Choroid plexus epithelial cell (primary cell): Measurements from ENCODE around the gene LAT.
A peak's percentile ranks its signal among the peaks of the same experiment; 100 is the strongest.

ENCODE experiments used
- DNase-seq: peaks from one replicate; pipeline ENCODE4 v3.0.0-alpha.2; 2010; ENCODE audit warnings: low read depth
- H3K4me3 ChIP-seq: 2 replicates; pipeline ENCODE4 v1.5.1; 2011; ENCODE audit warnings: low read depth, mild to moderate bottlenecking, control low read depth, low read length, moderate library complexity
- TF ChIP-seq, protein P1 (sequence below): conservative IDR thresholded peaks from 2 replicates; pipeline ENCODE4 v1.5.1; 2011; ENCODE audit warnings: low read depth, mild to moderate bottlenecking, control low read depth, inconsistent platforms, low read length, moderate library complexity

Gene LAT

DNA sequence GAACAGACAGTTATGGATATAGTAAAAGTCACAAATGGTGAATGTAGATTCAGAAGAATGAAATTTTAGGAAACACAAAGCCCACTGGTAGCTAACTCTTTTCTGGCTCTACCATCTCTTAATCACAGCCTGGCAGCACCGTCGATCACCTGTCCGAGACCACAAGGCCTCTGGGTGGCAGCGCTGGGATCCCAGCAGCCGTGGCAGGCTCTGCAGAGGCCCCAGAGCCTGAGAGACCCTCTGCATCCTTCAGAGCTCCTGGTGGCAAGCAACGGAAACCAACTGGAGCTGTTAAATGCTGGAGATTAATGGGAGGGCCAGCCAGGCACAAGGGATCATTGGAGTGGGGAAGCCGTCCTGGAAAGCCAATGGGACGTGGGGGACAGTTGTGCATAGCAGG, 26.3 kb downstream of the LAT start:
- TF ChIP-seq, protein P1, sequence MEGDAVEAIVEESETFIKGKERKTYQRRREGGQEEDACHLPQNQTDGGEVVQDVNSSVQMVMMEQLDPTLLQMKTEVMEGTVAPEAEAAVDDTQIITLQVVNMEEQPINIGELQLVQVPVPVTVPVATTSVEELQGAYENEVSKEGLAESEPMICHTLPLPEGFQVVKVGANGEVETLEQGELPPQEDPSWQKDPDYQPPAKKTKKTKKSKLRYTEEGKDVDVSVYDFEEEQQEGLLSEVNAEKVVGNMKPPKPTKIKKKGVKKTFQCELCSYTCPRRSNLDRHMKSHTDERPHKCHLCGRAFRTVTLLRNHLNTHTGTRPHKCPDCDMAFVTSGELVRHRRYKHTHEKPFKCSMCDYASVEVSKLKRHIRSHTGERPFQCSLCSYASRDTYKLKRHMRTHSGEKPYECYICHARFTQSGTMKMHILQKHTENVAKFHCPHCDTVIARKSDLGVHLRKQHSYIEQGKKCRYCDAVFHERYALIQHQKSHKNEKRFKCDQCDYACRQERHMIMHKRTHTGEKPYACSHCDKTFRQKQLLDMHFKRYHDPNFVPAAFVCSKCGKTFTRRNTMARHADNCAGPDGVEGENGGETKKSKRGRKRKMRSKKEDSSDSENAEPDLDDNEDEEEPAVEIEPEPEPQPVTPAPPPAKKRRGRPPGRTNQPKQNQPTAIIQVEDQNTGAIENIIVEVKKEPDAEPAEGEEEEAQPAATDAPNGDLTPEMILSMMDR, result peak; percentile 3
- DNase-seq, result no peak
- no peak overlapping the region for H3K4me3 ChIP-seq

DNA sequence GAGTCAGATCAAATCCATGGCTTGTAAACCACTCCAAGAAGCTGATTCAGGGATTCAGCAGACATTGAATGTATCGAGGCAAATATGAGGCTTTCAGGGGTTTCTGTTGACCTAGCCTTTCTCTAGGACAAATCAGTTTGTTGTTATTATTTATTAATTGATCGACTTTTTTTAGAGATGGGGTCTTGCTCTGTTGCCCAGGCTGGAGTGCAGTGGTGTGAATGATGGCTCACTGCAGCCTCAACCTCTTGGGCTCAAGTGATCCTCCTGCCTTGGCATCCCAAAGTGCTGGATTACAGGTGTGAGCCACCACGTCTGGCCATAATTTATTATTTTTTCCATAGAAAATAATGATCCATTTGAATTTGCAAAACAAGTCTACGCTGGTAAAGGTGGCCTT, 27.0 kb downstream of the LAT start:
- DNase-seq, result no peak
- no peak overlapping the region for H3K4me3 ChIP-seq
- TF ChIP-seq, protein P1, result no peak

DNA sequence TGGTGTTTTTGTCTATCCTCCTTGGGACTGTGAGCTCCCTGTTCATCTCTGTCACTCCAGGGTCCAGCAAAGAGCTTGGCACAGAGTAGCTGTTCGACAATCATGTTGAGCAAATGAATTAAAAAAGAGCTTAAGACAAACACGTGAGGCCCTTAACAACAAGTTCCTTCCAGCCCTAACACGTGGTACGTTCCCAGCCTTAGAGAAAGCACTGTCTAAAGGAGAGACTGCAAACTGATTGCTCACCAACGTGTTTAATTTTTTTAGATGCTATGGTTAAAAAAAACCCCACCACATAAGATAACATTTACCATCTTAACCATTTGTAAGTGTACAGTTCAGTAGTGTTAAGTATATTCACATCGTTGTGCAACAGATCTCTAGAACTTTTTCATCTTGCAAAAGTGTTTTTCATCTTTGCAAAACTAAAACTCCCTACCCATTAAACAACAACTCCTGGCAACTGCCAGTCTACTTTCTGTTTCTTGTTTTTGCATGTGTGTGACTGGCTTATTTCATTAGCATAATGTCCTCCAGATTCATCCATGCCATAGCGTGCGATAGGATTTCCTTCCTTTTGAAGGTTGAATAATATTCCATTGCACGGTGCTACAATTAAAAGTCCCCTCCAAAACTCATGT, 28.2 kb downstream of the LAT start:
- H3K4me3 ChIP-seq, result no peak overlapping the region
- peak; percentile 15 for DNase-seq
- TF ChIP-seq, protein P1, result no peak

DNA sequence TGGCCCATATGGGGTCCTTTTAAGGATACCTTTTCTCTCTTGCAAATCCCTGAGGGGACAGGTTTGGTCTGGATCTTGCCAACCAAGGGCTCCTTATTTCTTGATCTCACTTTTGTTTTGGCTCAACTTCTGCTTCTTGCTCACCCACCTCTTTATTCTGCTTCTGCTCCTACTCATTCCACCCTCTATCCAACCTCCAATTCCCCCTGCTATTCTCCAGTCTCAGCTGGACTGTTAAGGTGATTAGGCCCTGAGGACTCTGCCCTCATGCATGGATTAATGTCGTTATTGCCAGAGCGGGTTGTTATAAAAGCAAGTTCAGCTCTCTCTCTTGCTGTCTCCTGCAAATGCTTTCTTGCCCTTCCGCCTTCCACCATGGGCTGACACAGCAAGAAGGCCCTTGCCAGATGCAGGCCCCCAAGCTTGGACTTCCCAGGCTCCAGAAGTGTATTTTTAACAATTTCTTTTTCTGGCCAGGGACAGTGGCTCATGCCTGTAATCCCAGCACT, 29.8 kb downstream of the LAT start:
- TF ChIP-seq, protein P1, result no peak
- DNase-seq, result no peak
- no peak overlapping the region for H3K4me3 ChIP-seq

DNA sequence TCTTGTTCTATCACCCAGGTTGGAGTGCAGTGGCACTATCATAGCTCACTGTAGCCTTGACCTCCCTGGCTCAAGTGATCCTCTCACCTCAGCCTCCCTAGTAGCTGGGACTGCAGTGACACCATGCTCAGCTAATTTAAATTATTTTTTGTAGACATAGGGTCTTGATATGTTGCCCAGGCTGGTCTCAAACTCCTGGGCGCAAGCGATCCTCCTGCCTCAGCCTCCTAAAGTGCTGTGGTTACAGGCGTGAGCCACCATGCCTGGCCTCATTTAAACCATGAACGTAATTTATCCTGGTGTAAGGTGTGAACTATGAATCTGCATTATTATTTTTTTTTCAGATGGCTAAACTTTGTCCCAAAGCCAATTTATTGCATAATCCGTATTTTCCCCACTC, 37.3 kb downstream of the LAT start:
- TF ChIP-seq, protein P1, result no peak
- DNase-seq, result no peak

DNA sequence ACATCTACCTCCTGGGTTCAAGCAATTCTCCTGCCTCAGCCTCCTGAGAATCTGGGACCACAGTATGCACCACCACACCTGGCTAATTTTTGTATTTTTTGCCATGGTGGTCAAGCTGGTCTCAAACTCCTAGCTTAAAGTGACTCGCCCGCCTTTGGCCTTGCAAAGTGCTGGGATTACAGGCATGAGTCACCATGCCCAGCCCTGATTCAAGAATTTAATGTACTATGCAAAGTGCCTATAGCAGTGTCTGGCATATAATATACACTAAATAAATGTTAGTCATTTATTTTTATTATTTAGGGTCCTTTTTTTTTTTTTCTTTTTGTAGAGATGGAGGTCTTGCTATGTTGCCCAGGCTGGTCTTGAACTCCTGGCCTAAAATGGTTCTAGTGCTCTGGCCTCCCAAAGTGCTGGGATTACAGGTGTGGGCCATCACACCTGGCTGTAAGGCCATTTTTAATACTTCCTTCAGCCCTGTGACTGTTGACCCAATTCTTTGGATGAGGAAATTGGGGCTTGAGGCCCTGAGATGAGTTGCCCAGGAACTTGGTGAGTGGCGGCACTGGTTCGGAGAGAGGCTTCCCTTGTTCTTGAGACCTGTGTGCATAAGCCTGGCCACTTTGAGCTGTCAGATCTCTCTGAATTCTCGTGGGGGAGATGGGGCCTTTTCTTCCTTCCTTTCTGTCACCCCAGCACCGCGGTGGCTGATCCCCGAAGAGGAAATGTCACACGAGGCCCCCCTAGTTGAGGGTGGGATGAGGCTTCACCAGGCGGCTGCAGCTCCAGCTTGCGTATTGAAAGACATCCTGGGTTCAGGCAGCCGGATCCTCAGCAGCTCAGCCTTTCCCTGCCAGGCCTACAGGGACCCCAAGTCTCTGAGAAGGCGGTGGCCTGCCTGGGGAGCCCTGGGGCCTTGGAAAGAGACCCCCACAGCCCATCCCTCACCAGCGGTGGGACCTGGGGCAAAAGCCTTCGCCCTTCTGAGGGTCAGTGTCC, 38.7 kb downstream of the LAT start:
- no peak overlapping the region for H3K4me3 ChIP-seq
- DNase-seq, result peak; percentile 7
- TF ChIP-seq, protein P1, result no peak

More for the DNA sequence above, 37.3 kb downstream of the LAT start:
- H3K4me3 ChIP-seq, result no peak overlapping the region
